CD14-positive monocyte (primary cell): ENCODE data around the gene GPSM1. TPM values are rescaled to one million over a fixed set of nuclear protein-coding genes. Genes with fewer than 3 reads are reported as not detected.

Source experiments
- DNase-seq, 3 donors: peaks; one replicate each; pipeline ENCODE4 v3.0.0-alpha.2; 2011 to 2022
- H2AFZ ChIP-seq: 2 replicates; pipeline ENCODE4 v1.6.0; 2012; ENCODE audit warnings: mild to moderate bottlenecking, low read depth, low read length, inconsistent platforms; ENCODE audit not compliant: insufficient read depth, poor library complexity, severe bottlenecking
- H3K27ac ChIP-seq, 2 donors: 1 replicate in 1 of 2; 2 replicates in 1 of 2; pipeline ENCODE4 v1.5.1; 2012 to 2013; ENCODE audit warnings: low read length in 2 of 2, control low read depth in 1 of 2, inconsistent platforms in 1 of 2, low read depth in 1 of 2, mild to moderate bottlenecking in 1 of 2
- H3K27me3 ChIP-seq, 2 donors: one replicate each; pipeline versions ENCODE4 v1.6.0 to v1.6.1; 2011 to 2013; ENCODE audit warnings: low read length in 2 of 2; ENCODE audit not compliant: control insufficient read depth in 2 of 2, insufficient read depth in 2 of 2
- H3K36me3 ChIP-seq, 2 donors: replicated peaks in 1 of 2; 1 replicate in 1 of 2; 2 replicates in 1 of 2; pipeline versions ENCODE4 v1.5.1 to v1.6.1; 2012 to 2013; ENCODE audit warnings: low read length in 2 of 2, control low read depth in 1 of 2, inconsistent platforms in 1 of 2, mild to moderate bottlenecking in 1 of 2; ENCODE audit not compliant: insufficient read depth in 2 of 2, control insufficient read depth in 1 of 2
- H3K4me1 ChIP-seq, 2 donors: 1 replicate in 1 of 2; 2 replicates in 1 of 2; pipeline versions ENCODE4 v1.5.1 to v1.6.1; 2012 to 2013; ENCODE audit warnings: low read length in 2 of 2, control low read depth in 1 of 2, inconsistent platforms in 1 of 2, mild to moderate bottlenecking in 1 of 2, moderate library complexity in 1 of 2; ENCODE audit not compliant: insufficient read depth in 2 of 2, control insufficient read depth in 1 of 2
- H3K4me2 ChIP-seq: replicated peaks from 2 replicates; pipeline ENCODE3; 2012; ENCODE audit warnings: low read length, moderate library complexity, mild to moderate bottlenecking; ENCODE audit not compliant: poor library complexity, severe bottlenecking; ENCODE audit errors: extremely low read depth
- H3K4me3 ChIP-seq, 3 experiments: fragments of 200-600 bp in 1 of 3; sonication (generic) in 1 of 3; replicated peaks in 1 of 3; 1 replicate in 2 of 3; 2 replicates in 1 of 3; pipeline ENCODE4 v1.5.1; 2011 to 2013; ENCODE audit warnings: low read length in 3 of 3, mild to moderate bottlenecking in 3 of 3, control low read depth in 2 of 3, low read depth in 2 of 3, inconsistent platforms in 1 of 3, moderate library complexity in 1 of 3
- H3K79me2 ChIP-seq: 2 replicates; pipeline ENCODE4 v1.6.0; 2012; ENCODE audit warnings: mild to moderate bottlenecking, control low read depth, inconsistent platforms, low read length, moderate library complexity; ENCODE audit not compliant: insufficient read depth
- H3K9ac ChIP-seq: 2 replicates; pipeline ENCODE4 v1.6.0; 2017; ENCODE audit warnings: low read length, mild to moderate bottlenecking; ENCODE audit not compliant: insufficient read depth, poor library complexity, severe bottlenecking
- H3K9me3 ChIP-seq, 2 donors: replicated peaks in 1 of 2; 1 replicate in 1 of 2; 2 replicates in 1 of 2; pipeline versions ENCODE4 v1.5.1 to v1.6.1; 2012 to 2013; ENCODE audit warnings: low read length in 2 of 2, control low read depth in 1 of 2; ENCODE audit not compliant: control insufficient read depth in 1 of 2, insufficient read depth in 1 of 2
- H4K20me1 ChIP-seq: 2 replicates; pipeline ENCODE4 v1.6.0; 2012; ENCODE audit warnings: mild to moderate bottlenecking, low read length, control low read depth, moderate library complexity; ENCODE audit not compliant: insufficient read depth
- H3K27ac Mint-ChIP-seq, 7 donors: one replicate each; pipeline ENCODE4 v1.8.0; 2020; ENCODE audit warnings: mild to moderate bottlenecking in 7 of 7, mixed read lengths in 7 of 7, moderate library complexity in 6 of 7, inconsistent platforms in 2 of 7
- H3K27me3 Mint-ChIP-seq, 3 donors: one replicate each; pipeline ENCODE4 v1.8.0; 2021 to 2022; ENCODE audit warnings: low read depth in 3 of 3, mild to moderate bottlenecking in 3 of 3, mixed read lengths in 3 of 3, moderate library complexity in 3 of 3, inconsistent platforms in 1 of 3
- H3K36me3 Mint-ChIP-seq, 2 donors: one replicate each; pipeline ENCODE4 v1.8.0; 2020; ENCODE audit warnings: mixed read lengths in 2 of 2, inconsistent platforms in 1 of 2, mild to moderate bottlenecking in 1 of 2
- H3K4me1 Mint-ChIP-seq: one replicate; pipeline ENCODE4 v1.8.0; 2020; ENCODE audit warnings: mild to moderate bottlenecking, mixed read lengths
- H3K4me3 Mint-ChIP-seq, 2 donors: one replicate each; pipeline ENCODE4 v1.8.0; 2020; ENCODE audit warnings: mild to moderate bottlenecking in 2 of 2, mixed read lengths in 2 of 2, moderate library complexity in 1 of 2
- H3K9me3 Mint-ChIP-seq, 7 donors: one replicate each; pipeline ENCODE4 v1.8.0; 2020 to 2022; ENCODE audit warnings: mixed read lengths in 7 of 7, mild to moderate bottlenecking in 6 of 7, moderate library complexity in 6 of 7, inconsistent platforms in 2 of 7
- WGBS: methylation state at CpG from one replicate; pipeline ENCODE4 v1.1.5; 2013; ENCODE audit warnings: missing lambda C conversion rate; ENCODE audit not compliant: insufficient coverage; 5-methylcytosine and 5-hydroxymethylcytosine counted together
- intact Hi-C, 2 donors: fragments of 100-400 bp; cut with micrococcal nuclease; formaldehyde crosslinking; loops; one replicate each; pipeline versions ENCODE4 v1.15.0 to v1.15.1; 2023
- polyA plus RNA-seq, 3 donors: library from polyadenylated mRNA; depleted of rRNA in 1 of 3; unstranded in 2 of 3; stranded (reverse) in 1 of 3; fragments of 300-500 nt in 2 of 3; fragments of >200 nt in 1 of 3; fragmentation: Illumina TruSeq in 2 of 3; gene quantifications; 1 replicate in 2 of 3; 2 replicates in 1 of 3; pipeline ENCODE4 v1.2.3, GENCODE V29; 2012 to 2021
- TF ChIP-seq, protein P1 (sequence below): fragments of 200-600 bp; IDR thresholded peaks from one replicate; pipeline ENCODE4 v1.8.0; 2022; ENCODE audit warnings: antibody characterized with exemption, mild to moderate bottlenecking

Gene GPSM1
- polyA plus RNA-seq, 3 donors = 0.67 to 3.1 (median 0.73) TPM

DNA sequence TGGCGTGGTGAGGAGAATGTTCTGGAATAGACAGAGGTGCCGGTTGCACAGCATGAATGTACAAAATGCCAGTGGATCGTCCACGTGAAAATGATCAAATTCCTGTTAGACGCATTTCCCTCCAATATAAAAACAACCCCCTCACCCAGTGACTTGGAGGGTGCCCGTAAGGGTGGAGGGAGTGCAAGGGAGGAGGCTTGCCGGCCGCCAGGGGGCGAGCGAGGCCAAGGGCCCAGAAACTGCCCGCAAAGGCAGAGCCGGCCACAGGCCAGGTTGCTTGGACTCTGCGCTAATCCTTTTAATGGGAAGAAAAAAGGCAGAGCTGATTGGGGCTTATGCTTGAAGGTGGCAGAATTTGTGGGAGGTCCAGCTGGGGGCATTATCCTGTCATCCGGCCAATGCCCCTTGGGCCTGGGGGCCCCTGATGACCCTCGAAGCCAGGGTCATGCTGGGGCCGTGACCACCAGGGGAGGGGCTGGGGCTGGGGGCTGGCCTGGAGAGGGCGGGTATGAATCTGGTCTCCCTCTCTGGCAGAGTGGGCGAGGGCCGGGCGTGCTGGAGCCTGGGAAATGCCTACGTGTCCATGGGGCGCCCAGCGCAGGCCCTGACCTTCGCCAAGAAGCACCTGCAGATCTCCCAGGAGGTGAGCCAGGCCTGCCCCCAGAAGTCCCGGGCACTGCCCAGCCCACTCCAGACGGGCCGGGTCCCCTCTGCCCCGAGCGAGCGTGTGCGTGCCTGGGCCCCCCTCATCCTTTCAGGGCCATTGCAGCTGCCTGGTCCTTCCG lies 12.0 kb downstream of the GPSM1 start:
- Histone ChIP-seq H3K4me2 (no peak overlapping the region), H3K36me3 (no peaks in the 10 kb centered on the region), H2AFZ (no peak overlapping the region), H3K9ac (no peak overlapping the region), H4K20me1 (no peaks in the 10 kb centered on the region), H3K4me1 (peaks cover 10 to 12% of the 10 kb centered on the region in 2 donors), H3K4me3 (no peak overlapping the region), H3K27ac (no peak overlapping the region), H3K27me3 (no peaks in the 10 kb centered on the region), H3K9me3 (no peaks in the 10 kb centered on the region), H3K79me2 (no peaks in the 10 kb centered on the region)
- DNase-seq = peak; percentile 44 to 59 (median 57)
- H3K36me3 Mint-ChIP-seq = no peaks in the 10 kb centered on the region
- TF ChIP-seq, protein P1, sequence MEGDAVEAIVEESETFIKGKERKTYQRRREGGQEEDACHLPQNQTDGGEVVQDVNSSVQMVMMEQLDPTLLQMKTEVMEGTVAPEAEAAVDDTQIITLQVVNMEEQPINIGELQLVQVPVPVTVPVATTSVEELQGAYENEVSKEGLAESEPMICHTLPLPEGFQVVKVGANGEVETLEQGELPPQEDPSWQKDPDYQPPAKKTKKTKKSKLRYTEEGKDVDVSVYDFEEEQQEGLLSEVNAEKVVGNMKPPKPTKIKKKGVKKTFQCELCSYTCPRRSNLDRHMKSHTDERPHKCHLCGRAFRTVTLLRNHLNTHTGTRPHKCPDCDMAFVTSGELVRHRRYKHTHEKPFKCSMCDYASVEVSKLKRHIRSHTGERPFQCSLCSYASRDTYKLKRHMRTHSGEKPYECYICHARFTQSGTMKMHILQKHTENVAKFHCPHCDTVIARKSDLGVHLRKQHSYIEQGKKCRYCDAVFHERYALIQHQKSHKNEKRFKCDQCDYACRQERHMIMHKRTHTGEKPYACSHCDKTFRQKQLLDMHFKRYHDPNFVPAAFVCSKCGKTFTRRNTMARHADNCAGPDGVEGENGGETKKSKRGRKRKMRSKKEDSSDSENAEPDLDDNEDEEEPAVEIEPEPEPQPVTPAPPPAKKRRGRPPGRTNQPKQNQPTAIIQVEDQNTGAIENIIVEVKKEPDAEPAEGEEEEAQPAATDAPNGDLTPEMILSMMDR = peak; percentile 88
- H3K27ac Mint-ChIP-seq = peak overlapping the region in 2 of 7 donors; percentile 44 to 60
- intact Hi-C loops = loop anchor here (2.0 kb wide), 1 partner anchor 61 kb away; the partner anchor contains the start of gene SNAPC4 (in 2 of the 2)
- no peaks in the 10 kb centered on the region for H3K9me3 Mint-ChIP-seq
- 78% methylated on average over 19 of the region's 32 CpGs for WGBS
- H3K4me3 Mint-ChIP-seq = no peak overlapping the region
- no peaks in the 10 kb centered on the region for H3K27me3 Mint-ChIP-seq
- peaks cover 2% of the 10 kb centered on the region for H3K4me1 Mint-ChIP-seq

DNA sequence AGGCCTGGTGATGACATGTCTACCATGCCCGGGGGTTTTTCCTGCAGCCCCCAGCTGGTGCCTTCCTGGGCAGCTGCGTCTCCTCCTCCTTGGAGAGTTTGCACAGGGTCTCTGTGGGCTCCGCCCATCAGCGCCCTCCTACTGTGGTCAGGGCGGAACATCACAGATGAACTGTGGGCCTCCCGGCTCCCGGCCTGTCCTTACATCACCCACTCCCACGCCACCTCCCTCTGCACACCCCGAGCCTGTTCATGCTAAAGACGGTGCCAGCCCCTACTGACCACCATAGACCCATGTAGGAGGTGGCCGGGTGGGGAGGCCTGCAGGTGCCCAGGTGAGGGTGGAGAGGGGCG lies 12.6 kb downstream of the GPSM1 start:
- no peak overlapping the region for H3K4me3 ChIP-seq
- no peak overlapping the region for H2AFZ ChIP-seq
- no peaks in the 10 kb centered on the region for H3K27me3 Mint-ChIP-seq
- H3K36me3 ChIP-seq = no peaks in the 10 kb centered on the region
- no peaks in the 10 kb centered on the region for H3K9me3 Mint-ChIP-seq
- H3K4me1 ChIP-seq = peaks cover 10 to 12% of the 10 kb centered on the region in 2 donors
- TF ChIP-seq, protein P1 = no peak
- H3K9me3 ChIP-seq = no peaks in the 10 kb centered on the region
- H3K36me3 Mint-ChIP-seq = no peaks in the 10 kb centered on the region
- no peaks in the 10 kb centered on the region for H3K27me3 ChIP-seq
- intact Hi-C loops = loop anchor here (2.0 kb wide), 1 partner anchor 61 kb away; the partner anchor contains the start of gene SNAPC4 (in 2 of the 2)
- H3K79me2 ChIP-seq = no peaks in the 10 kb centered on the region
- no peak overlapping the region for H3K27ac ChIP-seq
- H3K4me1 Mint-ChIP-seq = peaks cover 2% of the 10 kb centered on the region
- H4K20me1 ChIP-seq = no peaks in the 10 kb centered on the region
- H3K9ac ChIP-seq = no peak overlapping the region
- no peak for DNase-seq
- no peak overlapping the region for H3K27ac Mint-ChIP-seq
- 84% methylated on average over 2 of the region's 12 CpGs for WGBS
- no peak overlapping the region for H3K4me3 Mint-ChIP-seq
- no peak overlapping the region for H3K4me2 ChIP-seq
